ENCODE data around the gene ZIC4. TPM values are rescaled to one million over a fixed set of nuclear protein-coding genes. Genes with fewer than 3 reads are reported as not detected.

The ZIC4 gene
- total RNA-seq, 4 donors from 2014 or later: 3.4 to 7.0 (median 4.5) TPM

- no peak for TF ChIP-seq CTCF (IDR thresholded peaks at IDR 0.05; ENCODE audit: low read depth)
Observed at GRCh38 chr3:147397875-147398812, 8.2 kb downstream of the ZIC4 start.

- TF ChIP-seq CTCF (IDR thresholded peaks at IDR 0.05; ENCODE audit: low read depth): no peak
Observed at GRCh38 chr3:147397155-147397874, 9.0 kb downstream of the ZIC4 start.

- no peak for TF ChIP-seq CTCF (IDR thresholded peaks at IDR 0.05; ENCODE audit: low read depth)
Observed at GRCh38 chr3:147396712-147397046, 9.7 kb downstream of the ZIC4 start.

DNA sequence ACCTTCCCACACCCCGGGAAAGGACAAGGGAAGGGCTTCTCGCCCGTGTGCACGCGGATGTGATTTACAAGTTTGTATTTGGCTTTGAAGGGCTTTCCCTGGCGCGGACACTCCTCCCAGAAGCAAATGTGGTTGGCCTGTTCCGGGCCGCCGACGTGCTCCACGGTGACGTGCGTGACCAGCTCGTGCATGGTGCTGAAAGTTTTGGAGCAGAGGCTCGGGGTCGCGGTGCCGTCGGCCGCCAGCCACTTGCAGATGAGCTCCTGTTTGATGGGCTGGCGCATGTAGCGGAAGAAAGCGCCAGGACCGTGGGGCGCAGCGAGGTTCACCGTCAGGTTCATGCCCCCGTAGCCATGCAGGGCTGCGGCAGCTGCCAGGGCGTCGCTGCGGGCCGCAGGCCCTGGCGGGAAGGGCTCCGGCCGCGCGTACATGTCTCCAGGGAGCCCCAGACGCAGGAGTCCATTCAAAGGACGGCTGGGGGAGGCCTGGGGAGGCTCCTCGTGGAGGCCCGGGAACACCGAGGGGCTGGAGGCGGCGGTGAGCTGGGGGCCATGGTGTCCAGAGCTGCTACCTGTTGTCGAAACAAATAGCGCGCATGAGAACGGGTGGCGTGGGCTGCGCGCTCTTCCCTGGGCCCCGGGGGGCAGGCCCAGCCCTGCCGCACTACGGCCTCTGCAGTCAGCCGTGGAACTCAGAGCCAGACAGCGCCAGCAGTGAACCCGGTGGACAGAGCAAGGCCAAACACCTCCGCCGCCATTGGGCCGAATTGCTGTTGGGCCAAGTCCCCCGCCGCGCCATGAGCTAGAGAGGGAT, 10.2 kb downstream of the ZIC4 start:
- no peak for TF ChIP-seq CTCF (IDR thresholded peaks at IDR 0.05; ENCODE audit: low read depth)

DNA sequence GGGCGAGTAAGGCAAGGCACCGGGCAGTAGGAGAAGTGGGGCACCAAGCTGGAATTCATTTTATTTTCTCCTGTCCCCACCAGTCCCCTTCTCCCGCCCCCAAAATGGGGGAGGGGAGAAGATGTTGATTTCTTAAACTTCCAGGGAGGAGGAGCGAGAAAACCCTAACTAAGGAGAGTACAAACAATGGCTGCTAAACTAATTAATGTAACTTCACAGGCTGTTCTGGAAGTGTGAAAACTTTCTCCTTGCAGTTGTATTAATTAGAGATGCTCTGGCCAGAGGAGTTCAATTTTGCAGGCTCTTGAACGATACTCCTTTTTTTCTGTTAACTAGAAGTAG, 11.5 kb downstream of the ZIC4 start:
- TF ChIP-seq CTCF (IDR thresholded peaks at IDR 0.05; ENCODE audit: low read depth): no peak

DNA sequence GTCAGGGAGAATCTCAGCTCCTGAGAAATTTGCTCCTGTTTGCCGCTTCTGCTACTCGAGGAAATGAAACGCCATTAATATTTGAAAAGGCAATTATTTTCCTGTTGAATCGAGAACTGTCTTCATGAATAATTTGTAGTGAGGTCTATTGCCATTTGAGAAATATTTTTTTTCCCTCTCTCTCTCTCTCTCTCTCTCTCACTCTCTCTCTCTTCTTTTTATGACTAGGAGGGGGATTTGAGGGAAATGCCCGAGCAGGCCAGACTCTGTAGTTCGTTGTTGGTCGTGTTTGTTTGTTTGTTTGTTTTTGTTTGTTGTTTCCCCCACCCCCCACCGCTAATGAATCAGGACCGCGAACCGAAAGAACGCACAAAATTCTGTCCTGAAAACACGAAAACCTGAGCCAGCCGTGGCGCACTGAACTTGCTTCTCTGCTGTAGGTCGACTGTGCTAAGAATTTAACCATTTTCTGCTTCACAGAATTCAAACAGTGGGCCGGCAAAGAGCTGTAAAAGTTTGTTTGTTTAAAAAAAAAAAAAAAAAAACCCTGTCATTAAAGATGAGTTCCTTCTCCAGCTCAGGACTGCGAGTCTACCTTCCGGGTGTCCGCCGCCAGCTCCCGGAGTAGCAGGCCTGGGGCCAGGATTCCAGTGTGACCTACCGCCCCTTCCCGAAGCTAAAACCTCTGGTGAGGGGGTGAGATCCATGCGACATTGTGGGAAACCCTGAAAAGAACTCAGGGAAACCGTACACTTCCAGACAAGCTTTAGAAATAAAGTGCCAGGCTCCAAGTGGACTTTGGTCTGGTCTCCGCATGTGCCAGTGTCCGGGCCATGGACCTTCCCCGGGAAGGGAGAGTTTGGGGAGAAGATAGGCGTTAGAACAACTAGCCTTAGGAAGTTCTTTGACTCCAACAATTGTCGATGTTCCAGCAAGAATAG, 12.1 kb downstream of the ZIC4 start:
- TF ChIP-seq CTCF (IDR thresholded peaks at IDR 0.05; ENCODE audit: low read depth): no peak
